HG03571 (cell line): ENCODE data around the gene SCYGR4.
"Not testable (repeated sequence)": the region's sequence is repeated elsewhere in the genome, so short reads cannot be mapped to it uniquely, and the experiment has no call there.

Experiments used
- ATAC-seq: cut with Tn5 transposase; IDR thresholded peaks from one replicate; pipeline ENCODE4 v1.9.1; 2021; ENCODE audit not compliant: unreplicated experiment

The SCYGR4 gene, protein sequence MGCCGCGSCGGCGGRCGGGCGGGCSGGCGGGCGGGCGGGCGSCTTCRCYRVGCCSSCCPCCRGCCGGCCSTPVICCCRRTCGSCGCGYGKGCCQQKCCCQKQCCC

DNA sequence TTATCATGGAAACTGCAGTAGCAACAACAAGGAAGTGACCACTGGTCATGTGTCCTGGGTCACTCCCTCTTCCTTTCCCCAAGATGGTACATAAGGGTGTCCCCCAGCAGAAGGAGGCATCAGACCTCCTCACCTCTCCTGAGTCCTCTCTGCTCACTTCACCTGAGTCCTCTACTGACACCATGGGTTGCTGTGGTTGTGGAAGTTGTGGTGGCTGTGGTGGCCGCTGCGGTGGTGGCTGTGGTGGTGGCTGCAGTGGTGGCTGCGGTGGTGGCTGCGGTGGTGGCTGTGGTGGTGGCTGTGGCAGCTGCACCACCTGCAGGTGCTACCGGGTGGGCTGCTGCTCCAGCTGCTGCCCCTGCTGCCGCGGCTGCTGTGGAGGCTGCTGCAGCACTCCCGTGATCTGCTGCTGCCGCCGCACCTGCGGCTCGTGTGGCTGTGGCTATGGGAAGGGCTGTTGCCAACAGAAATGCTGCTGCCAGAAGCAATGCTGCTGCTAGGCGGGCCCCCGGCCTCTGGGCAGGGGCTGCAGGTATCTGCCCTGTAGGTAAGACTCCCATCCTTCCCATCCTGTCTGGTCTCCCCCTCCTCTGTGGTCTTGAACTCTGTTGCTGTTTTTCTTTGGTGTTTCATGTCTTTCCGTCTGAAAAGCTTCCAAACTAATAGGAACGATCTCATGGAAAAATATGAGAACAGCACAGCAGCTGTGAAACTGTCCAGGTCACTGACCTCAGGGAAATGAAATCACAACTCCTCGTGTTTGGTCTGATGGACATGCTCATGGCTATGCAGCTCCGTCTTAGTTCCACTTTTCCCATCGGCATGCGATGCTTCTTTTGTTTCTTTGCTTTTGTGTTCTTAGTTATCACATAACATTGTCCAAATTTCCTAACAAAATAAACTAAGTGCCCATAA, at the start of gene SCYGR4:
Gene SCYGR4, plus strand, starts transcription at position 183 of the 915 bp plus-strand sequence. Its CDS starts 0 bp downstream, at position 183.
- ATAC-seq, result no peak

DNA sequence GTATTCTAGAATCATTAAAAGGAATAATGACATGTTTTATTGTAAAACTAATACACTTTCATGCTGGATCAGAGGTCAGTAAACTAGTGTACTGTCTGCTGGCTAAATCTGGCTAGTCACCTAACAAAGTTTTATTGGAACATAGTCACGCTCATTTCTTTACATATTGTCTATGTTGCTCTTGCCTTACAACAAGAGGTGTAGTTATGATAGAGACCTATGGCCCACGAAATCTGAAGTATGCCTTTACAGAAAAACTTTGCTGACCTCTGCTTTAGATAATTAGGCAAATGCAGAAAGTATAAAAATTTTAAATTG, 48.5 kb upstream of the SCYGR4 start:
- ATAC-seq, result no peak

DNA sequence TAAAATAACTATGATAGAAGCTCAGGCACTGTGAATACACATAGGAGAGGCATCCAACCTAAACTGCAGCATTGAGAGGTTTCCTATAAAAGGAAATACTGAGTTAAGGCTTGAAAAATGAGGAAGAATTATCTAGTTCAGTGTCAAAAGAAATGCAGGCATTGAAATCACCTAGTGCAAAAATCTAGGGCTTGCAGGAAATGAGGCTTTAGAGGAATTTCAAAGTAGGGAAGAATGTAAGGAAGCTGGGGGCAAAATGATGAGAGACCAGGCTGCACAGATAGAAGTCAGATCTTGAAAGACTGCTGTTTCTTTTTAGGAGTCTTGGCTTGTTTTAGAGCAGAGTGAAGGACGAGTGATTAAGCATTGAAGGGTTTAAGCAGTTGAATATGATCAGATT, 46.7 kb upstream of the SCYGR4 start:
- no peak for ATAC-seq

DNA sequence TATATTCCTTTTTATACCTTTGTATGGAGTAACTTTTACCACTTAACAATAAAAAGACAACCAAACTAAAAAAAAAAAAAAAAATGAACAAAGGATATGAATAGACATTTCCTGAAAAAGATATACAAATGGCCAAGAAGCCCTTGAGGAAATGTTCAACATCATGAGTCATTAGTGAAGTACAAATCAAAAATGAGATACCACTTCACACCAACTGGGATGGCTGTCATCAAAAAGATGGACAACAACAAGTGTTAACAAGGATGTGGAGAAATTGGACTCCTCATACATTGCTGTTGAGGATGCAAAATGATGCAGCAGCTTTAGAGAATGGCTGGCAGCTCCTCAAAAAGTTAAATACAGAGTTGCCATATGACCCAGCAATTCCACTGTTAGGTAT, 41.2 kb upstream of the SCYGR4 start:
- no peak for ATAC-seq

DNA sequence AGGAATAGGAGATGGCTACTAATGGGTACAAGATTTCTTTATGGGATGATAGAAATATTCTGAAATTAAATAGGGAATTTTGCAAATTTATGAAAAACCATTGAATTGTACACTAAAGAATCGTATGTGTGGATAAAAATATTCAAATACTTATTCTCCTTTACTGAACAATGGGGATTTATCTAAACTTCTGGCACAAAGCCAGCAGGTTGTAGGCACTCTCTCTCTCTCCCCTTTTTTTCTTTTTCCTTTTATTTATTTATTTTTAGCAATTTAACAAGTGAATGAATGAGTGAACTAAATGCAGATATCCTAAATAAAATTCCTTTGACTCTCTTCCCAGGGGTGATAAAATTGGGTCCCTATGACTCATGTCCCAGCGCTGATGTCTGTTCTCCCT, 40.5 kb upstream of the SCYGR4 start:
- ATAC-seq, result no peak

DNA sequence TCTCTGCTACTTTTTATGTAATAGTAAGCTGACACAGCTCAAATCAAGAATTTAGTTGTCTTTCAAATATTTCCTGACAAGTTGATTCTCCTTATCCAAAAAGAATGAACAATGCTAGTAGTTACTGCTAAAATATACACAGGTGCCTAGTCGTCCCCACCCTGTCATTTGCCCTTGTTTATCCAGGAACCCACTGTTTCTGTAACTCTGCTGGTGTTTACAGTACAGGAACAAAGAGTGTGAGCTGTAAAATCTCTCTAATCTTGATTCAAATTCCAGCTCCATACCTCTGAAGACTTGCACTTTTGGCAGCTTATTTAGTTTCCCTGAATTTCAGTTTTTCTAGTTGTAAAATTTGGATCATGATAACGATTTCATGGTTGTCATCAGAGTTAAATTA, 39.7 kb upstream of the SCYGR4 start:
- ATAC-seq, result no peak

DNA sequence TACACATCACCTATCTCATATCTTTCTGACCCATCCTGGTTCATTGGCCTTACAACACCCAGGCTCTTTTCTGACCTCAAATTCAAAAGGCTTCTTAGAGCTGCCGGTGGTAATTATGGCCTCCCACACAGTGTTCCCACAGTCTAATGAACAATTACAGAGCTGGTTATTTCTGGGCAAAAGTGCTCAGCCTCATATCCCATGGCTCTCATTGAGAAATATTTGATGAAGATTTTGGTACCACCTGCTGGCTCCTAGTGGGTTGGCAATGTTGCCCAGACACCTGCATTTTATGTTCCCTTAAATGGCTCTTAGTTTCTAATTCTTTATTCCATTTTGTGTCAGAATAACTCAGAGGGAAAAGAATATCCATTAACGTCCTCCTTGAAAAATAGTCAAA, 38.7 kb upstream of the SCYGR4 start:
- ATAC-seq, result no peak

DNA sequence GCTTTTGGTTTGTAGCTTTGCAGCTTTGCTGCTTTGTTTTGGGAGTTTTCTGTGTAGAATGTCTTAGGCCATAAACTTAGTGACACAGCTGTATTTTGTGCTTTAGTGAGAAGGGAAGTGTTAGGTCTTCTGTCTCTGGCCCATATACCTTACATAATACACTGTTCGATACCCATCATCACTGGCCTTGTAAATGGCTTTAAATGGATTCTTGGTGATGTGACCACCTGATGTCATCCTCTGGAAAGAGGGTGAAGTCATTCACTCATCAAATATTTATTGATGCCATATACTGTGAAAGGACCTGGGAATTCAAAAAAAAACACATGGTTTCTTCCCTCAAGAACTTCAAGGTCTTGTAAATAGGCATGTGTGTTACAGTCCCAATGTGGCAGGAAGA, 37.5 kb upstream of the SCYGR4 start:
- no peak for ATAC-seq

DNA sequence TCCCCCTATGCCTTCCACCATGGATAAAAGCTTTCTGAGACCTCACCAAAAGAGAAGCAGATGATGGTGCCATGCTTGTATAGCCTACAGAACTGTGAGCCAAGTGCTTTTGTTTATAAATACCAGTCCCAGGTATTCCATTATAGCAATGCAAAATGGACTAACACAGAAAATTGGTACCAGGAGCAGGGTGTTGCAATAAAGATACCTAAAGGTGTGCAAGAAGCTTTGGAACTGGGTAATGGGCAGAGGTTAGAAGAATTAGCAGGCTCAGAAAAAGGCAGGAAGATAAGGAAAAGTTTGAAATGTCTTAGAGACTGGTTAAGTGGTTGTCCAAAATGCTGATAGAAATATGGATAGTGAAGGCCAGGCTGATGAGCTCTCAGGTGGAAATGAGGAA, 34.9 kb upstream of the SCYGR4 start:
- ATAC-seq, result no peak

DNA sequence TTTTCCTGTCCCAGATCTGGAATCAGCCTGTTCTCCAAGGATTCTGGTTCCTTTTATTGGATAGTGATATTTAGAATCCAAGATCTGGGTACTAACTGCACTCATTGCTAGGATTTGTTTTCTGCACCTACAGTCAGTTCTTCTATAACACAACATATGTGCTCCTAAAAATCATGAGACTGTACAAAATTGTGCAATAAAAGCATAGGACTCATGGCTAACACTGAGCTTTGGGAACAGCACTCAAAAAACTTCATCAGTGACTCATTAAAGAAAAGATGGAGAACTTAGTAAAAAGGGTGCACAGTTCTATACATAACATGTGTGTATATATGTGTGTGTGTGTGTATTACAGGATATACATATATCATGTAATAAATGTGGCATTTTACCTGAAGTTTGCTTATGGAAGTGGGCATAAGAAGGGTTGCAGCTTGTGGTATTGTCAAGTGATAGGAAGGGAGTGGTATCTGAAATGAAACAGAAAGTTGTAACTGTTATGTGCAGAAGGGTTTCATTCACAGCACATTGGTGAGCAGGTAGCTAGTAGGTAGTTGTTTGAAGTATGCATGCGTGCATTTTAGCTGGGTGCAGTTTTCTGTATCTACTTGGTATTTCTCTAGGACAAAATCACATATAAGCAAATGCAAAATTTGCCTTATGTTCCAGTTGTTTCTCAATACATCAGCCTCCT, 24.5 kb upstream of the SCYGR4 start:
- ATAC-seq, result no peak

DNA sequence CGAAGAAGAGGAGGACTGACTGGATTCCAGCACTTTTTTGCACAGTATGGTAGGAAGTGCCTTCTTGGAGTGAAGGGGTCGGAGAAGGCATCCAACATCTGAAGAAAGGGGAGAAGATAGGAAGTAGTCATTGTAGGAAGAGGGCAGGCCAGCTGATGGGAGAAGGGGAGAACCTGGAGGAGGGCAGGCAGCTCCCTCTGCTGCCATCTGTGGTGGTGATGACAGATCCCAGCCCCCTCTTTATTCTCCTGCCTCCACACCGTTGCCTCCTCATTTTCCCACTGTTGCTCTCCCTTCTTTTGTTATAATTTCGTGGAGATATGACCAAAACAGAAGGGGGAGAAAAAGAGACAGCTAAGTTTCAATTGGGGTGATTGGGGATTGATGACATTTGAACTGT, 21.5 kb upstream of the SCYGR4 start:
- ATAC-seq, result no peak

DNA sequence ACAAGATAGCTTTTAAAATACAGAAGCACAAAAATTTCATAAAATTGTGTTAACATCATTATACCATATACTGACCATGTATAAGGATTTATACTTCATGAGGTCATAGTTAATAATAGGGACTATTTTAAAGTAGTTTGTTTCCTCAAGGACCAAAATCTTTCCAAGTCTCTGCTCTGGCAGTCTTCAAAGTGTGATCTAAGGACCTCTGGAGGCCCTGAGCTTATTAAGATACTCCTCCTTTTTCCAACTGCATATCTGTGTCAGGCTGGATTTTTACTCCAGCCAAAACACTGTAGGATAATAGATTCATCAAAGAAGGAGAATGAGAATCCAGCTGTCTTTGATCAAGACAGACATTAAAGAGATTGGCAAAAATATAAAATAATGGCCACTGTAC, 20.3 kb upstream of the SCYGR4 start:
- no peak for ATAC-seq

DNA sequence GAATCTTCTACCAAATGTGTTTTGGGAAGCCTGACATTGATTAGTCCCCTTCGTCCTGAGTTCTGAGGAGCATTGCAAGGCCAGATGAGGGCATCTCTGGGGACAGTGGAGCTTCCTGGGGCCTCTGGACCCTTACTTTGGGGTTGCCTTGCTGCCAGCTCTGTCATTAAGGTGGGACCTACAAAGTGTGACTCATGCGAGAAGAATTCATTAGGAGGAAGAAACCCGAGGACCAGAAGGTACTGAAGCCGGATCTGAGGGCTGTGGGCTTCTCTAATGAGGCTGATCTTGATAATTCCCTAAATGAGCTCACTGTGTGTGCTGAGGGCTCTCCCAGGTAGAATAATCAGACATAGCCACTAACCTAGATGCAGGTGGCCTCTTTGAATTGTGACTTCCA, 19.3 kb upstream of the SCYGR4 start:
- no peak for ATAC-seq

DNA sequence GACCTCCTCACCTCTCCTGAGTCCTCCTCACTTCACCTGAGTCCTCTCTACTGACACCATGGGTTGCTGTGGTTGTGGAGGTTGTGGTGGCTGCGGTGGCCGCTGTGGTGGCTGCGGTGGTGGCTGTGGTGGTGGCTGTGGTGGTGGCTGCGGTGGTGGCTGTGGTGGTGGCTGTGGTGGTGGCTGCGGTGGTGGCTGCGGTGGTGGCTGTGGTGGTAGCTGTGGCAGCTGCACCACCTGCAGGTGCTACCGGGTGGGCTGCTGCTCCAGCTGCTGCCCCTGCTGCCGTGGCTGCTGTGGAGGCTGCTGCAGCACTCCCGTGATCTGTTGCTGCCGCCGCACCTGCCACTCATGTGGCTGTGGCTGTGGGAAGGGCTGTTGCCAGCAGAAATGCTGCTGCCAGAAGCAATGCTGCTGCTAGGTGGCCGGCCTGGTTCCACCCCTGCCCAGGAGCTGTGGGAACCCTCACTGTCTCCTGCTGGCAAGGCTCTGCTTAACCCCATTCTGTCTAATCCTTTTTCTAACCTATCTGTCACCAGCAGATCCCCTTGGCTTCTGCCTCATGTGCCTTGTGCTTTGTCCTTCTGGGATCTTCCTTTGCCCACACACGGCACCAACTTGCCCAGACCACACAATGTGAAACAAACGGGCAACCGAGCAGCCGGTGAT, 18.3 kb upstream of the SCYGR4 start, which contains the start of gene SCYGR2:
Gene SCYGR2, plus strand, starts transcription at position 59 of the 669 bp plus-strand sequence. Its CDS starts 0 bp downstream, at position 59.
- ATAC-seq, result not testable (repeated sequence)

DNA sequence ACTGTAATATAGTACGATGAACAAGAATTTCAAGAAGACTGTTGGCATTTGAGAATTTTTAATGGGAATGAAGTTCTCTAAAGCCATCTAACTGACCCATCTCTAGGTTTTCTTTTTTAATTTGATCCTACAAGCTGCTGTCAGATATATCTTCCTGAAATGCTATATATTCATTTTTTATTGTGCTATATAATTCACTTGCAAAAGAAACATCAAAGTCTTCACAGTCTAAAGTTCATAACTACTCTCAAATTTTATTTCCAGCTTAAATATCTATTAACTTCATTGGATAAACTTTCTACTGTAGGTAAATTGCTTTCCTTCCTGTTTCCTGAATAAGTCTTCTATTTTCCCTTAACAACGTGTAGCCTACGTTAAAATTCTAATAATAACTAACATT, 14.9 kb upstream of the SCYGR4 start:
- ATAC-seq, result no peak

DNA sequence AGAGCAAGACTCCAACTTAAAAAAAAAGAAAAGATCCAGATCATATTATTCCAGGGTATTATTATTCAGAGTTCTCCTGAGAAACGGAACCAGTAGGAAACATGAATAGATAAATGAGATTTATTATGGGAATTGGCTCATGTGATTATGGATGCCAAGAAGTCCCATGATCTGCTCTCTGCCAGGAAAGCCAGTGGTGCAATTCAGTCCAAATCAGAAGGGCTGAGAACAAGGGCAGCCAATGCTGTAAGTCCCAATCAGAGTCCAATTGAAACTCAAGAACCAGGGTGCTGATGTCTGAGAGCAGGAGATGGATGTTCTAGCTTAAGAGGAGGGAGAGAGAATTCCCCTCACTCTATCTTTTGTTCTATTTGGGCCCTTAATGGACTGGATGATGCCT, 10.8 kb upstream of the SCYGR4 start:
- no peak for ATAC-seq

DNA sequence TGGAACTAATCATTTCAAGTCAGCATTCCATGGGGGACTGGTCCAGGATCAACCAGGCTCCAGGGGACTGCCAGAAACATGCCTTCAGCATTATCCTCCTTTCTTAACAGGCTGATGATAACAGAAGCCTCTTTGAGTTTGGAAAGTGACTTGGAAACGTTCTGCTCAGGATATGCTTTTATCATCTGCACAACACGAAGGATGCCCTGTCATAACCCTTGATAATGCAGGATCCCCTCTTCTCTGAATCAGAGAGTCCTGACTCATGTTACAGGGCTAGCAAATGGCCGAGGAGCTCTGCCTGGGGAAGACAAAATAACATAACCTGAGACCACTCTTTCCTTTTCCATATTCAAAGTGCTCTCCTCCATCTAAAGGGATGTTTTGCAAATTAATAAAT, 9.4 kb upstream of the SCYGR4 start:
- no peak for ATAC-seq

DNA sequence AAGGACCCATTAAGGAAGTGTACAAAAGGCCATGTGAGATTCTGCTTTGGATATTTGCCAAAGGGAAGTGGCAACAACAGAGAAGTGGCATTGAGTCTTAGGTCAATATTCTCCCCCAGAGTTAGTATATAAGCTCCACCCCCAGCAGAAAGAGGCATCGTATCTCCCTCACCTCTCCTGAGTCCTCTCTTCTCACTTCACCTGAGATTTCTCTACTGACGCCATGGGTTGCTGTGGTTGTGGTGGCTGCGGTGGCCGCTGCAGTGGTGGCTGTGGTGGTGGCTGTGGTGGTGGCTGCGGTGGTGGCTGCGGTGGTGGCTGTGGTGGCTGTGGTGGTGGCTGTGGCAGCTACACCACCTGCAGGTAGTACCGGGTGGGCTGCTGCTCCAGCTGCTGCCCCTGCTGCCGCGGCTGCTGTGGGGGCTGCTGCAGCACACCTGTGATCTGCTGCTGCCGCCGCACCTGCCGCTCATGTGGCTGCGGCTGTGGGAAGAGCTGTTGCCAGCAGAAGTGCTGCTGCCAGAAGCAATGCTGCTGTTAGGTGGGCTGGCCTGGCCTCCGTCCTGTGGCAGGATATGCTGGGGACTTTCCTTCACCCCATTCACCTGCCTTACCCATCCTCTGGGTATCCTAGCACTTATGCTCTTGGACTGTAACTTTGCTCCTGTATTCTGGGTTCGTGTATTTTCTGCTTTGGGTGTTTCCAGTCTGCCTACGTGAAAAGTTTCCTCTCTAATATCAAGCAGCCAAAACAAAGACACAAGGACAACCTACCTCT, 8.5 kb upstream of the SCYGR4 start:
- peak; percentile 56 for ATAC-seq

DNA sequence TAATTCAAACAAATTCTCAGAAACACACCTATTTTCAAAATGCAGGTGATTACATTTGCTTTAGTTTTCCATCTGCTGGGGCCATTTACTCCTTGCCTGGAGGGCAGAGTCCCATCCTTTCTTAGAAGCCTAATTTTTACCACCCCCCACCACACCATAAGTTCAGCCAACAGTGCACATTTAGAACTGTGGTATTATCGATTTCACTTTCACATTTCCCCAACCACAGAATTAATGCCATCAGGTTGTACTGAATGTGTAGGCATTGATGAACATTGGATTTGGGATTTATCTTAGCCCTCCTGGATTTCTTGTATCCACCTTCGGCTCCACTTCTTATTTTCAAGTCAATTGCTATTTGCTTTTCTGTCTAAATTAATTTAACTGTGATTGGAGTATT, 7.2 kb upstream of the SCYGR4 start:
- no peak for ATAC-seq

DNA sequence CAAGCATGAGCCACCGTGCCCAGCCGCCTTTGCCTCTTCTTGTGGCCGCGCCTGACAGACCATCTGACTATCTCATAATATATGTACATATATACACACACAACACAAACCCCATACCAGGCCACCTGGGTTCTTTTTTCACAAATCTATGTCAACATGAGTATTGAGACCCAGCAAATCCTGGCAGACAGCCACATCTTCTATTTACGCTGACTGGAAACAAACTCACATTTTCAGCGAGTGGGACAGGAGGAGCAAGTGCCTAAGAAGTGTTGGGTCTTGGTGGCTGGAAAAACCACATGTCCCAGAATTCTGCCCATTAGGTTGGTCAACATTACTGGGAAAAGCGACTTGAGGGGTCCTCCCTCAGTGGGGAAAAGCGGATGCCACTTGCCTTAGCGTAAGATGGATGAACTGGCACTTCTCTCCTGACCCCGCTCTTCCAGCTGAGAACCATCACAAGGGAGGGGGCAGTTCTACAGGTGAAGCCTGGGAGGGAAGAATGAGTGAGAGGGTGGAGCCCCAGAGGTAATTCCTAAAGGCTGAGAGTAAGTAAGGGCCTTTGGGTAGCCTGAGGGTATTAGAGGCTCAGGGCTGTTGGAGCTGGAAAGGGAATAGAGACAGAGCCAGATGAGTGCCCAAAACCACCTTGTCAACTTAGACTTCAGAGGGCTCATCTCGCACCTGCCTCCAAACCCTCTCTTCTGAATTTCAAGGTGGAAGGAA, 4.6 kb upstream of the SCYGR4 start:
- ATAC-seq, result no peak
